Adrenal gland (tissue), 12 donors: ENCODE measurements around the gene FKBP2. TPM values are rescaled to one million over a fixed set of nuclear protein-coding genes. Genes with fewer than 3 reads are reported as not detected.

ENCODE experiments used
- DNase-seq, 7 donors: peaks; one replicate each; pipeline ENCODE4 v3.0.0-alpha.2; 2019 to 2020
- H3K27ac ChIP-seq, 5 donors: fragments of 200-600 bp; sonication (generic) in 4 of 5; 1 replicate in 3 of 5; 2 replicates in 2 of 5; pipeline versions ENCODE4 v1.5.1 to v1.8.0; 2016 to 2020; ENCODE audit warnings: mild to moderate bottlenecking in 1 of 5
- H3K27me3 ChIP-seq: fragments of 200-600 bp; 2 replicates; pipeline ENCODE4 v1.8.0; 2021
- H3K36me3 ChIP-seq, 2 donors: fragments of 200-600 bp; replicated peaks in 1 of 2; 1 replicate in 1 of 2; 2 replicates in 1 of 2; pipeline versions ENCODE4 v1.5.1 to v1.8.0; 2018 to 2022
- H3K4me1 ChIP-seq, 2 donors: fragments of 200-600 bp; replicated peaks in 1 of 2; 1 replicate in 1 of 2; 2 replicates in 1 of 2; pipeline versions ENCODE4 v1.5.1 to v1.8.0; 2018 to 2021
- H3K4me3 ChIP-seq, 4 donors: fragments of 200-600 bp; sonication (generic) in 3 of 4; one replicate each; pipeline ENCODE4 v1.5.1; 2016 to 2018
- H3K9me3 ChIP-seq, 3 donors: fragments of 200-600 bp; sonication (generic) in 1 of 3; replicated peaks in 1 of 3; 1 replicate in 2 of 3; 2 replicates in 1 of 3; pipeline versions ENCODE4 v1.5.1 to v1.8.0; 2016 to 2021
- POLR2A ChIP-seq, 2 donors: fragments of 450-650 bp; IDR thresholded peaks; one replicate each; pipeline ENCODE4 v1.6.1; 2017; ENCODE audit warnings: antibody characterized with exemption in 2 of 2, mild to moderate bottlenecking in 2 of 2, moderate library complexity in 1 of 2
- WGBS, 4 donors: extraction: QIAGEN DNeasy Blood & Tissue Kit in 2 of 4; methylation state at CpG; one replicate each; pipeline versions ENCODE4 v1.1.5 to v1.1.7; 2013 to 2017; 5-methylcytosine and 5-hydroxymethylcytosine counted together
- intact Hi-C, 2 donors: fragments of 100-400 bp; cut with DNase I; formaldehyde crosslinking; loops; one replicate each; pipeline versions ENCODE4 v1.14.1 to v1.15.0; 2022 to 2023
- polyA plus RNA-seq, 3 donors: library from polyadenylated mRNA; stranded (reverse); fragments of 200-250 nt in 2 of 3; fragments of 350-450 nt in 1 of 3; fragmentation: Illumina TruSeq in 1 of 3; extraction: RNeasy Lipid Tissue Mini Kit (QIAGEN cat#74804) in 1 of 3; gene quantifications; one replicate each; pipeline ENCODE4 v1.2.3, GENCODE V29; 2013 to 2014
- total RNA-seq, 9 donors: library from RNA; depleted of rRNA in 4 of 9; stranded (reverse); fragments of >200 nt in 4 of 9; fragments of 120-200 nt in 1 of 9; fragmentation: NEBNext Ultra II Directional in 1 of 9; extraction: Animal tissue kit (Norgen Biotek cat#: 25700) in 1 of 9; gene quantifications; one replicate each; pipeline versions ENCODE4 v1.1.0 to v1.2.4, GENCODE V29; 2013 to 2023
- TF ChIP-seq, protein P1 (sequence below), 6 experiments: fragments of 450-650 bp in 4 of 6; fragments of 200-600 bp in 2 of 6; sonication (generic) in 1 of 6; IDR thresholded peaks; 1 replicate in 5 of 6; 2 replicates in 1 of 6; pipeline versions ENCODE4 v1.5.1 to v1.8.0; 2016 to 2021; ENCODE audit warnings: antibody characterized with exemption in 6 of 6, mild to moderate bottlenecking in 2 of 6, moderate library complexity in 1 of 6
- donor health status: healthy with polysubstance abuse.
- donor health status: Bipolar disorder and iron deficiency.
- donor health status: DM: yes; HTN: yes; CAD: no.
- donor health status: DM: no; HTN: no; CAD: no.
- donor health status: DM: no; HTN: no; CAD: no.
- donor health status: DM: yes; HTN: yes; CAD: no.

The FKBP2 gene
- total and polyA plus RNA-seq, 12 donors = 76.1 to 812 (median 106) TPM

DNA sequence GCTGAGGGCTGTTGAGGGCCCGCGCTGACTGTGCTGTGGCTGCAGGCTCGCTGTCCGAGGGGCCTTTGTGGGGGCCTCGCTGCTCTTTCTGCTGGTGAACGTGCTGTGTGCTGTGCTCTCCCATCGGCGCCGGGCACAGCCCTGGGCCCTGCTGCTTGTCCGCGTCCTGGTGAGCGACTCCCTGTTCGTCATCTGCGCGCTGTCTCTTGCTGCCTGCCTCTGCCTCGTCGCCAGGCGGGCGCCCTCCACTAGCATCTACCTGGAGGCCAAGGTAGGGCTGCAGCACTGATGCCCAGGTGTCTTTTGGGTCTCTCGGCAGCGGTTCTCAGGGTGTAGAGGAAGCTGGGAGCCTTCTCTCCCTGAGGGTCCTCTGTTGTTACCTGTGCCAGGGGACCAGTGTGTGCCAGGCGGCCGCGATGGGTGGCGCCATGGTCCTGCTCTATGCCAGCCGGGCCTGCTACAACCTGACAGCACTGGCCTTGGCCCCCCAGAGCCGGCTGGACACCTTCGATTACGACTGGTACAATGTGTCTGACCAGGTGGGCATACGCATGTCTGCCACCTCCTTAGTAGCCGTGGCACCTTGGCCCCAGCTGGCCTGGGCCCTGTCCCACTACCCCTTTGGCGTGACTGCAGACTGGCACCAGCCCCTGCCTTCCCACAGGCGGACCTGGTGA, 46.9 kb downstream of the FKBP2 start:
- no peak overlapping the region for H3K27ac ChIP-seq
- H3K27me3 ChIP-seq = peaks cover 23% of the 10 kb centered on the region
- DNase-seq = no peak
- TF ChIP-seq, protein P1, sequence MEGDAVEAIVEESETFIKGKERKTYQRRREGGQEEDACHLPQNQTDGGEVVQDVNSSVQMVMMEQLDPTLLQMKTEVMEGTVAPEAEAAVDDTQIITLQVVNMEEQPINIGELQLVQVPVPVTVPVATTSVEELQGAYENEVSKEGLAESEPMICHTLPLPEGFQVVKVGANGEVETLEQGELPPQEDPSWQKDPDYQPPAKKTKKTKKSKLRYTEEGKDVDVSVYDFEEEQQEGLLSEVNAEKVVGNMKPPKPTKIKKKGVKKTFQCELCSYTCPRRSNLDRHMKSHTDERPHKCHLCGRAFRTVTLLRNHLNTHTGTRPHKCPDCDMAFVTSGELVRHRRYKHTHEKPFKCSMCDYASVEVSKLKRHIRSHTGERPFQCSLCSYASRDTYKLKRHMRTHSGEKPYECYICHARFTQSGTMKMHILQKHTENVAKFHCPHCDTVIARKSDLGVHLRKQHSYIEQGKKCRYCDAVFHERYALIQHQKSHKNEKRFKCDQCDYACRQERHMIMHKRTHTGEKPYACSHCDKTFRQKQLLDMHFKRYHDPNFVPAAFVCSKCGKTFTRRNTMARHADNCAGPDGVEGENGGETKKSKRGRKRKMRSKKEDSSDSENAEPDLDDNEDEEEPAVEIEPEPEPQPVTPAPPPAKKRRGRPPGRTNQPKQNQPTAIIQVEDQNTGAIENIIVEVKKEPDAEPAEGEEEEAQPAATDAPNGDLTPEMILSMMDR (IDR thresholded peaks at IDR 0.05) = no peak
- no peak for TF ChIP-seq POLR2A (IDR thresholded peaks at IDR 0.05)
- 94 to 98% (median 94%) methylated on average over 20 to 33 of the region's 33 CpGs for WGBS, 4 donors
- no peak overlapping the region for H3K4me3 ChIP-seq
- H3K36me3 ChIP-seq = no peaks in the 10 kb centered on the region
- intact Hi-C loops = no loop called here
- H3K9me3 ChIP-seq = no peaks in the 10 kb centered on the region
- H3K4me1 ChIP-seq = peaks cover 15 to 29% of the 10 kb centered on the region in 2 donors

DNA sequence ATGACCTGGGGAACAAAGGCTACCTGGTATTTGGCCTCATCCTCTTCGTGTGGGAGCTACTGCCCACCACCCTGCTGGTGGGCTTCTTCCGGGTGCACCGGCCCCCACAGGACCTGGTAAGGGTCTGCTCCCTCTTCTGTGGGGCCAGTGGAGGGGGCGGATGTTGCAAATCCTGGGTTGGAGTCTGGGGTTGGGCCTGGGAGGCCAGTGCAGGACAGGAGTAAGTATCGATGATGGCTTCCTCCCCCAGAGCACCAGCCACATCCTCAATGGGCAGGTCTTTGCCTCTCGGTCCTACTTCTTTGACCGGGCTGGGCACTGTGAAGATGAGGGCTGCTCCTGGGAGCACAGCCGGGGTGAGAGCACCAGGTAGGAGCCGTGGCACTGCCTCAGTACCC, 47.5 kb downstream of the FKBP2 start:
- TF ChIP-seq POLR2A (IDR thresholded peaks at IDR 0.05) = no peak
- intact Hi-C loops = no loop called here
- peaks cover 29% of the 10 kb centered on the region for H3K27me3 ChIP-seq
- H3K27ac ChIP-seq = no peak overlapping the region
- H3K9me3 ChIP-seq = no peaks in the 10 kb centered on the region
- DNase-seq = no peak
- H3K36me3 ChIP-seq = no peaks in the 10 kb centered on the region
- peaks cover 14 to 26% of the 10 kb centered on the region in 2 donors for H3K4me1 ChIP-seq
- no peak overlapping the region for H3K4me3 ChIP-seq
- whole genome bisulfite sequencing, 4 donors = 90 to 94% (median 90%) methylated on average over 4 to 9 of the region's 9 CpGs

DNA sequence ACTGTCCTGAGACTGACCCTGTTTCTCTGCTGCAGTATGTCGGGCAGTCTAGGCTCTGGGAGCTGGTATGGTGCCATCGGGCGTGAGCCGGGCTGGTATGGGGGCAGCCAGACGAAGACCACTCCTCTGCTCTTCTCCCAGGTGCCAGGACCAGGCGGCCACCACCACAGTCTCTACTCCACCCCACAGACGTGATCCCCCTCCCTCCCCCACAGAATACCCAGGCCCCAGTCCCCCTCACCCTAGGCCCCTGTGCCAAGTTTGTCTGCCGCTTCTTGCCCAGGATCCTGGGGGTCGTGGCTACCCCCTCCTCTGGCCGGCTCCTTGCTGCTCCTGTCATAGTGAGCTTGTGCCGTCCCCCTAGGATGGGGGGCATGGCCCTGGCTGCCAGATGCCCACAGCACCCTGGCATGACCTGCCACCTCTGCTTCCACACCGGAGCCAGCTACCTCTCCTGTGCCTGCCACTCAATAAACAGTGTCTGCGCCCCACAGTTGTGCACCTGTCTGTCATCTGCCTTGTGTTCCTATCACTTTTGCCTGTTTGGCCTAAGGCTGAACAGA, 48.2 kb downstream of the FKBP2 start:
- H3K4me3 ChIP-seq = no peak overlapping the region
- H3K27me3 ChIP-seq = peaks cover 30% of the 10 kb centered on the region
- peaks cover 7 to 18% of the 10 kb centered on the region in 2 donors for H3K4me1 ChIP-seq
- peak in 1 of 7 donors; percentile 19 for DNase-seq
- no peaks in the 10 kb centered on the region for H3K36me3 ChIP-seq
- H3K9me3 ChIP-seq = no peaks in the 10 kb centered on the region
- intact Hi-C loops = no loop called here
- TF ChIP-seq, protein P1 (IDR thresholded peaks at IDR 0.05) = no peak
- no peak for TF ChIP-seq POLR2A (IDR thresholded peaks at IDR 0.05)
- no peak overlapping the region for H3K27ac ChIP-seq
- 89 to 96% (median 91%) methylated on average over 8 to 13 of the region's 13 CpGs for WGBS, 4 donors

DNA sequence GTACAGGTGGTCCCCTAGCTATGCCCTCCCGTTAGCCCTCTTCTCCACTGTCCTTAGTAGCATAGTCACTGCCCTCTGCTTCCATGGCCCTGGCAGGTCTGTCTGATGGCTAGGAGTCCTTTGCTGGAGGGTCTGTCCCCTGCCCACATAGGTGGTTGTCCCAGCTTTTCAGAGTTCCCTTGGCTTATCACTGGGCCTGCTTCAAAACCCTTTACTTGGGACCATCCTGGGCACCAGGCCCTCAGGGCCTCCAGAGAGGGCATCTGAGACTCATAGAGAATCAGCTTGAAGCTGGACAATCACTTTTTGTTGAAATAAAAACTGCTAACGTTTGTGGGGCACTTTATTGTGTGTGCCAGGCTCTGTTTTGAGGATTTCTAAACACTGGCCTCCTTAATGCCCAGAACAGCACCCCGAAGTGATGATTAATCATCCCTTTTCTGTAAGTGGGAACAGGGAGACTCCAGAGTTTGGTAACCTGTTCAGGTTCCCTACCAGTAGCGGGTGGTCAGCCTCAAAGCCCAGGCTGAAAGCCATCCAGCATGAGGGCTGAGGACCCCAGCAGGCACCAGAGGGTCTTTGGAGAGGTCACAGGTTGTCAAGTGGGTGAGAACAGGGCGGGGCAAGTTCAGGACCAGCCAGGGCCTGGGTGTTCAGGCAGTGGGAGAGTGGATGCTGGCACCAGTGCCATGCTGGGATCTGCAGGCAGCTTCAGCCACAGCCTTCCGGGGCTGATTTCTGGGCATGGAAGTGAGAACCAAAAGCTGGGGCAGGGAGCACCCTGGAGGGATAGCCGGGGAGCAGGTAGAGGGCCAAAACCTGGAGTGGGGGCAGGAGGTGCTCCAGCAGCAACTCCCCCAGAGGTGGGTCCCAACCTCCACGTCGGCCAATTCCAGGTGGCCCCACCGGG, 49.7 kb downstream of the FKBP2 start:
- Histone ChIP-seq H3K36me3 (no peaks in the 10 kb centered on the region), H3K4me1 (peaks cover 6 to 18% of the 10 kb centered on the region in 2 donors), H3K9me3 (no peaks in the 10 kb centered on the region), H3K4me3 (no peak overlapping the region), H3K27ac (no peak overlapping the region), H3K27me3 (peaks cover 30% of the 10 kb centered on the region)
- DNase-seq = no peak
- 48 to 69% (median 60%) methylated on average over 3 to 10 of the region's 10 CpGs for WGBS, 4 donors
- TF ChIP-seq, protein P1 (IDR thresholded peaks at IDR 0.05) = no peak
- TF ChIP-seq POLR2A (IDR thresholded peaks at IDR 0.05) = no peak
- intact Hi-C loops = loop anchor here in 1 of 2 donors (10.0 kb wide), 1 partner anchor 286 kb away; no protein-coding TSS in a partner anchor
